CD4-positive, alpha-beta T cell treated with Interleukin-2 at 100 ng/mL for 4 hours (primary cell): Measurements from ENCODE around the gene REV3L.
"Not testable (repeated sequence)": the region's sequence is repeated elsewhere in the genome, so short reads cannot be mapped to it uniquely, and the experiment has no call there.

Experiments
- DNase-seq: peaks from one replicate; pipeline ENCODE4 v3.0.0-alpha.2; 2020; ENCODE audit warnings: low spot score

REV3L gene

GRCh38 chr6:111492499-111492898, 9.5 kb upstream of the REV3L start:
- no peak for DNase-seq

GRCh38 chr6:111490067-111490466, 7.0 kb upstream of the REV3L start:
- DNase-seq = no peak

GRCh38 chr6:111487661-111488060, 4.6 kb upstream of the REV3L start:
- peak; percentile 72 for DNase-seq

GRCh38 chr6:111486921-111487320, 3.9 kb upstream of the REV3L start:
- DNase-seq = peak; percentile 40

- no peak for DNase-seq
Measured at GRCh38 chr6:111486475-111486874, 3.5 kb upstream of the REV3L start.

- no peak for DNase-seq
Measured at GRCh38 chr6:111485342-111485741, 2.3 kb upstream of the REV3L start.

- no peak for DNase-seq
Measured at GRCh38 chr6:111484633-111484930, 1.6 kb upstream of the REV3L start.

GRCh38 chr6:111483736-111484632, 966 bp upstream of the REV3L start:
- DNase-seq = peak; percentile 84

- peak; percentile 43 for DNase-seq
Measured at GRCh38 chr6:111482188-111482958, 645 bp downstream of the REV3L start.

- no peak for DNase-seq
Measured at GRCh38 chr6:111481836-111482187, 1.2 kb downstream of the REV3L start.

GRCh38 chr6:111480988-111481822, 1.8 kb downstream of the REV3L start:
- no peak for DNase-seq

GRCh38 chr6:111478749-111479148, 4.3 kb downstream of the REV3L start:
- DNase-seq = peak; percentile 60

- no peak for DNase-seq
Measured at GRCh38 chr6:111478064-111478476, 4.9 kb downstream of the REV3L start.

- no peak for DNase-seq
Measured at GRCh38 chr6:111477481-111477938, 5.5 kb downstream of the REV3L start.

- not testable (repeated sequence) for DNase-seq
Measured at GRCh38 chr6:111476061-111476460, 7.0 kb downstream of the REV3L start.

GRCh38 chr6:111474771-111475170, 8.2 kb downstream of the REV3L start:
- no peak for DNase-seq

GRCh38 chr6:111474106-111474505, 8.9 kb downstream of the REV3L start:
- DNase-seq = no peak

GRCh38 chr6:111472933-111473435, 10.0 kb downstream of the REV3L start:
- DNase-seq = no peak

- no peak for DNase-seq
Measured at GRCh38 chr6:111471958-111472357, 11.1 kb downstream of the REV3L start.

GRCh38 chr6:111471533-111471932, 11.5 kb downstream of the REV3L start:
- DNase-seq = no peak

- no peak for DNase-seq
Measured at GRCh38 chr6:111470991-111471390, 12.0 kb downstream of the REV3L start.

GRCh38 chr6:111469543-111469942, 13.5 kb downstream of the REV3L start:
- no peak for DNase-seq
